ENCODE data around the gene SLC7A4.

- TF ChIP-seq CTCF (IDR thresholded peaks at IDR 0.05; ENCODE audit: insufficient read depth, low read depth, low read length) (no peak), EZH2 (IDR thresholded peaks at IDR 0.05; ENCODE audit: insufficient read depth, low read length) (no peak)
Measured at GRCh38 chr22:21033895-21034294, 1.5 kb upstream of the SLC7A4 start.

All from astrocyte (in vitro differentiated cells and primary cell).